Stomach (tissue), 4 donors: ENCODE measurements around the gene CD151.

ENCODE experiments used
- POLR2A ChIP-seq, 4 donors: fragments of 450-650 bp; IDR thresholded peaks; one replicate each; pipeline ENCODE4 v1.6.1; 2016; ENCODE audit warnings: antibody characterized with exemption in 4 of 4, control low read depth in 2 of 4, mild to moderate bottlenecking in 1 of 4, moderate library complexity in 1 of 4
- POLR2AphosphoS5 ChIP-seq, 3 donors: sonication (generic); formaldehyde crosslinking; IDR thresholded peaks; one replicate each; pipeline ENCODE4 v1.6.1; 2016; ENCODE audit warnings: antibody characterized with exemption in 3 of 3
- TF ChIP-seq, protein P1 (sequence below), 7 experiments: fragments of 450-650 bp in 4 of 7; fragments of 200-600 bp in 3 of 7; sonication (generic) in 3 of 7; IDR thresholded peaks; one replicate each; pipeline ENCODE4 v1.5.1; 2016 to 2019; ENCODE audit warnings: antibody characterized with exemption in 7 of 7, control low read depth in 2 of 7, mild to moderate bottlenecking in 1 of 7

DNA sequence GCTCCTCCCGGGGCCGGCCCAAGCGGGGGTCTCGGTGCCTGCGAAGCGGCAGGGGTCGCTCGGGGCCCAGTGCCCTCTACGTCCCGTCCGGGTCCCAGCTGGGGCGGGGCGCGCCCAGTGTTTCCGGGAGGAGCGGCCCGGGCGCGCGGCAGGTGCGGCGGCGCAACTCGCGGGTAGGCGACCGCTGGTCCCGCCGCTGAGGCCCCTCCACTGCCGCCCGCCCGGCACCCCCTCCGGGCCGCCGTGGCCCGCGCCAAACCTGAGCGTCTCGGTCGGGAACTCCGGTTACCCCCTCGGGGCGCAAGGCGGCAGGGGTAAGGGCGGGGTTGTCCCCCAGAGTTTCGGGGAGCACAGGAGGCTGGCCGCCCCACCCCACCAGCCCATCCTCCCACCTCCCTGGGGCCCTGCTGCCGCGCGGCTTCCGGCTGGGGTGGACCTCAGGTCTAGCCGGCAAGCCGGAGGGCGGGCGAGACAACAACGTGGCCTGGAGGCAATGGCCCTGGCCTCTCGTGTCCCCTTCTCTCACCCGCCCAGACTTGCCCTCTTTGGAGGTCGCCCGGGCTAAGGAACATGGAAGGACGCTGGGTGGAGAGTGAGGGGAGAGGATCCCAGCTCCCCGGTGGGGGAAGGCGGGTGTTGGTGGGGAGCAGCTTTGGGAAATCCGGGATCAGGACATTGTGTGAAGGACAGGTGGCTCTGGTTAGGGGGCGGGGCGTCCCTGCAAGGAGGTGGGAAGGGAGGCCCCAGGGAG, 5.4 kb upstream of the CD151 start:
- TF ChIP-seq, protein P1, sequence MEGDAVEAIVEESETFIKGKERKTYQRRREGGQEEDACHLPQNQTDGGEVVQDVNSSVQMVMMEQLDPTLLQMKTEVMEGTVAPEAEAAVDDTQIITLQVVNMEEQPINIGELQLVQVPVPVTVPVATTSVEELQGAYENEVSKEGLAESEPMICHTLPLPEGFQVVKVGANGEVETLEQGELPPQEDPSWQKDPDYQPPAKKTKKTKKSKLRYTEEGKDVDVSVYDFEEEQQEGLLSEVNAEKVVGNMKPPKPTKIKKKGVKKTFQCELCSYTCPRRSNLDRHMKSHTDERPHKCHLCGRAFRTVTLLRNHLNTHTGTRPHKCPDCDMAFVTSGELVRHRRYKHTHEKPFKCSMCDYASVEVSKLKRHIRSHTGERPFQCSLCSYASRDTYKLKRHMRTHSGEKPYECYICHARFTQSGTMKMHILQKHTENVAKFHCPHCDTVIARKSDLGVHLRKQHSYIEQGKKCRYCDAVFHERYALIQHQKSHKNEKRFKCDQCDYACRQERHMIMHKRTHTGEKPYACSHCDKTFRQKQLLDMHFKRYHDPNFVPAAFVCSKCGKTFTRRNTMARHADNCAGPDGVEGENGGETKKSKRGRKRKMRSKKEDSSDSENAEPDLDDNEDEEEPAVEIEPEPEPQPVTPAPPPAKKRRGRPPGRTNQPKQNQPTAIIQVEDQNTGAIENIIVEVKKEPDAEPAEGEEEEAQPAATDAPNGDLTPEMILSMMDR (IDR thresholded peaks at IDR 0.05) = no peak
- TF ChIP-seq POLR2A (IDR thresholded peaks at IDR 0.05) (peak in 1 of 4 donors; percentile 36), POLR2AphosphoS5 (IDR thresholded peaks at IDR 0.05) (peak in 2 of 3 donors; percentile 39 to 46)
